ENCODE results near the gene RUBCNL. TPM values are rescaled to one million over a fixed set of nuclear protein-coding genes. Genes with fewer than 3 reads are reported as not detected.

Gene RUBCNL
- total RNA-seq, 1 experiment from 2014 or later: 1.4 TPM

GRCh38 chr13:46401432-46401831 lies 14.4 kb upstream of the RUBCNL start:
- Histone ChIP-seq H4K5ac (ENCODE audit: insufficient read length, low read depth, low read length) (no peak overlapping the region), H3K27ac (ENCODE audit: insufficient read length, low read depth, low read length) (no peak overlapping the region), H4K8ac (replicated peaks; ENCODE audit: insufficient read length, low read depth, low read length) (no peak overlapping the region), H4K20me1 (ENCODE audit: control insufficient read depth, insufficient read depth, insufficient read length) (no peaks in the 10 kb centered on the region), H3K79me2 (ENCODE audit: insufficient read depth, low read length) (no peaks in the 10 kb centered on the region), H3K14ac (ENCODE audit: insufficient read depth, low read length) (no peak overlapping the region), H3K18ac (ENCODE audit: insufficient read length, low read depth, low read length) (no peak overlapping the region), H3K27me3 (ENCODE audit: insufficient read depth, low read length) (no peaks in the 10 kb centered on the region), H3K4ac (ENCODE audit: low read depth, low read length) (no peak overlapping the region), H2AFZ (ENCODE audit: low read length) (no peak overlapping the region), H3K4me1 (ENCODE audit: insufficient read depth, low read length) (no peaks in the 10 kb centered on the region; the same call in 1 of the 2 replicates), H3K9ac (ENCODE audit: extremely low read depth, insufficient read length, low read length) (no peak overlapping the region), H2BK5ac (ENCODE audit: insufficient read length, low read length) (no peak overlapping the region), H3K56ac (ENCODE audit: insufficient read length, low read depth, low read length) (no peak overlapping the region), H3K4me2 (ENCODE audit: insufficient read depth, insufficient read length, low read length) (no peak overlapping the region), H2AK5ac (ENCODE audit: insufficient read length, low read length) (no peak overlapping the region), H3K9me3 (ENCODE audit: control insufficient read depth, low read depth, low read length) (peaks cover 8% of the 10 kb centered on the region), H3K23me2 (ENCODE audit: insufficient read length, low read depth, low read length, poor library complexity, severe bottlenecking) (no peaks in the 10 kb centered on the region), H2BK12ac (ENCODE audit: insufficient read length, low read depth, low read length) (no peak overlapping the region), H2BK20ac (ENCODE audit: low read depth, low read length, poor library complexity, severe bottlenecking) (no peak overlapping the region), H3K23ac (ENCODE audit: insufficient read length, low read depth, low read length) (no peak overlapping the region), H2BK15ac (ENCODE audit: low read depth, low read length) (no peak overlapping the region), H3T11ph (ENCODE audit: low read length) (no peak overlapping the region), H2BK120ac (ENCODE audit: low read depth, low read length, poor library complexity, severe bottlenecking) (no peak overlapping the region), H3K79me1 (ENCODE audit: insufficient read depth, low read depth, low read length, poor library complexity, severe bottlenecking) (no peaks in the 10 kb centered on the region), H4K91ac (ENCODE audit: insufficient read length, low read depth, low read length) (no peak overlapping the region)
- no CpG with 5 or more reads among the region's 1 CpG for WGBS (ENCODE audit: extremely low coverage, insufficient read length, low lambda C conversion rate)
- peaks cover 10% of the 10 kb centered on the region in 2 experiments for H3K9me3 Mint-ChIP-seq
- no peak overlapping the region for H3K4me3 Mint-ChIP-seq
- no peak overlapping the region for H3K27ac Mint-ChIP-seq
- TF ChIP-seq, protein P1, sequence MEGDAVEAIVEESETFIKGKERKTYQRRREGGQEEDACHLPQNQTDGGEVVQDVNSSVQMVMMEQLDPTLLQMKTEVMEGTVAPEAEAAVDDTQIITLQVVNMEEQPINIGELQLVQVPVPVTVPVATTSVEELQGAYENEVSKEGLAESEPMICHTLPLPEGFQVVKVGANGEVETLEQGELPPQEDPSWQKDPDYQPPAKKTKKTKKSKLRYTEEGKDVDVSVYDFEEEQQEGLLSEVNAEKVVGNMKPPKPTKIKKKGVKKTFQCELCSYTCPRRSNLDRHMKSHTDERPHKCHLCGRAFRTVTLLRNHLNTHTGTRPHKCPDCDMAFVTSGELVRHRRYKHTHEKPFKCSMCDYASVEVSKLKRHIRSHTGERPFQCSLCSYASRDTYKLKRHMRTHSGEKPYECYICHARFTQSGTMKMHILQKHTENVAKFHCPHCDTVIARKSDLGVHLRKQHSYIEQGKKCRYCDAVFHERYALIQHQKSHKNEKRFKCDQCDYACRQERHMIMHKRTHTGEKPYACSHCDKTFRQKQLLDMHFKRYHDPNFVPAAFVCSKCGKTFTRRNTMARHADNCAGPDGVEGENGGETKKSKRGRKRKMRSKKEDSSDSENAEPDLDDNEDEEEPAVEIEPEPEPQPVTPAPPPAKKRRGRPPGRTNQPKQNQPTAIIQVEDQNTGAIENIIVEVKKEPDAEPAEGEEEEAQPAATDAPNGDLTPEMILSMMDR (conservative IDR thresholded peaks at IDR 0.05): no peak
- H3K36me3 Mint-ChIP-seq (ENCODE audit: insufficient read depth in 1 of 3, low read depth in 3 of 3): peaks cover 0 to 10% (median 8%) of the 10 kb centered on the region in 3 experiments; a peak in 5 of 7 replicates
- peaks cover 0 to 6% of the 10 kb centered on the region in 2 experiments; a peak in 2 of 4 replicates for H3K4me1 Mint-ChIP-seq
- H3K27me3 Mint-ChIP-seq (ENCODE audit: low read depth): no peaks in the 10 kb centered on the region
- DNase-seq: no peak
